ENCODE measurements around the gene PHKB. TPM values are rescaled to one million over a fixed set of nuclear protein-coding genes. Genes with fewer than 3 reads are reported as not detected.

The PHKB gene
- total RNA-seq, 4 donors from 2014 or later, result 74.1 to 126 (median 101) TPM

DNA sequence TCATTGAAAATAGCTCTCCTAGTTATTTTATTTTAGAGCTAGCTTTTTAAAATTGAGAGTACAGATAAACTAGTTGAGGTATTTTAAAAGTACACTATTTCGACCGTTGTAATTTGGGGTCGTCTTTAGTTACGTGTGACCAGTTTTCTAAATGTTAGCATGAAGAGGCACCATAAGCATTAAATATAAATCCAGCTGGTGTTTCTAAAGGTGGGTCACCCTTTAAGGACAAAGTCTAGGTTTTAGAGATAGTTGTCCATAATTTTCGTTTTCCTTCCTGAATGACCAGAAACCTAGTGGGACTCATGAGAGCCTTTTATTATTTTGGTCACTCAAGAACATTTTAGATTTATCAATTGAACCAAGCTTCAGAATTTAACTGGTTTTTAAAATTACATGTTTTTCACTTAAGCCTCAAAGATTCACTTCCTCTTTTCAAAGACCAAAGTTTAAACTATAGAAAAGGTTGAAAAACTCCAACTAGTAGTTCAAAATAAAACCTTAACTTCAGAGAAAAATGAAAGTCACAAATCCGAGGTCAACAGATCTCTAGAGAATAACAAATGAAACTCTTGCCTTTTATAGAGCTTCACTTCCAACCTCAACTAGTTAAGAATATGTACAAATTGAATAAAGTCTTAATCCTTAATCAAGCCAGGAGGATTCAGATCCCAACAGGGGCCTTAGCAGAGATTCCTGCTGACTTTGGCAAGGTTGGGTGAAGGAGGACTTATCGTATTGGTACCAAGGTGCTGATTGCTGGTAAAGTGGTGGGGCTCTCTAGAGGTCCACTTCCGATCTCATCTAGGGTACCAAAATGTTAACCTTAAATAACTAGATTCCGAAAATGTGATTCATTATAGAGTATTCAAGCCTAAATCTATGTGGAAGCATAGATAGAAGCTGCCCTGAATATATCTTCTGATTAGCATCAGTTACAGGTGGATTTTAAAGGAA lies 32.5 kb downstream of the PHKB start:
- Histone ChIP-seq H3K9me3 (peaks cover 11 to 18% of the 10 kb centered on the region in 2 donors), H3K36me3 (peaks cover 0 to 9% (median 0%) of the 10 kb centered on the region in 4 donors), H3K27ac (peak overlapping the region; percentile 61 to 75 (median 70)), H3K4me1 (peaks cover 3 to 29% (median 11%) of the 10 kb centered on the region in 4 donors), H3K27me3 (no peaks in the 10 kb centered on the region), H3K4me3 (peak overlapping the region in 1 of 4 donors; percentile 10)
- TF ChIP-seq POLR2A (IDR thresholded peaks at IDR 0.05) (no peak), POLR2AphosphoS5 (IDR thresholded peaks at IDR 0.05) (no peak), EP300 (IDR thresholded peaks at IDR 0.05; ENCODE audit: low read depth) (no peak)
- TF ChIP-seq, protein P1, sequence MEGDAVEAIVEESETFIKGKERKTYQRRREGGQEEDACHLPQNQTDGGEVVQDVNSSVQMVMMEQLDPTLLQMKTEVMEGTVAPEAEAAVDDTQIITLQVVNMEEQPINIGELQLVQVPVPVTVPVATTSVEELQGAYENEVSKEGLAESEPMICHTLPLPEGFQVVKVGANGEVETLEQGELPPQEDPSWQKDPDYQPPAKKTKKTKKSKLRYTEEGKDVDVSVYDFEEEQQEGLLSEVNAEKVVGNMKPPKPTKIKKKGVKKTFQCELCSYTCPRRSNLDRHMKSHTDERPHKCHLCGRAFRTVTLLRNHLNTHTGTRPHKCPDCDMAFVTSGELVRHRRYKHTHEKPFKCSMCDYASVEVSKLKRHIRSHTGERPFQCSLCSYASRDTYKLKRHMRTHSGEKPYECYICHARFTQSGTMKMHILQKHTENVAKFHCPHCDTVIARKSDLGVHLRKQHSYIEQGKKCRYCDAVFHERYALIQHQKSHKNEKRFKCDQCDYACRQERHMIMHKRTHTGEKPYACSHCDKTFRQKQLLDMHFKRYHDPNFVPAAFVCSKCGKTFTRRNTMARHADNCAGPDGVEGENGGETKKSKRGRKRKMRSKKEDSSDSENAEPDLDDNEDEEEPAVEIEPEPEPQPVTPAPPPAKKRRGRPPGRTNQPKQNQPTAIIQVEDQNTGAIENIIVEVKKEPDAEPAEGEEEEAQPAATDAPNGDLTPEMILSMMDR (IDR thresholded peaks at IDR 0.05), result no peak
- in situ Hi-C loops (cut with MboI; ENCODE audit: low pct_ligation_motif_present in 1 of 4, low pct_unique_long_range_greater_than_20kb in 1 of 4, low sequenced_read_pairs in 3 of 4) (no loop called here), intact Hi-C loops (cut with DNase I; ENCODE audit: low total_unique reads) (no loop called here)
- no peak for DNase-seq
- 68 to 74% methylated on average over 8 to 9 of the region's 9 CpGs for WGBS, 2 donors (ENCODE audit: low coverage in 1 of 2)

DNA sequence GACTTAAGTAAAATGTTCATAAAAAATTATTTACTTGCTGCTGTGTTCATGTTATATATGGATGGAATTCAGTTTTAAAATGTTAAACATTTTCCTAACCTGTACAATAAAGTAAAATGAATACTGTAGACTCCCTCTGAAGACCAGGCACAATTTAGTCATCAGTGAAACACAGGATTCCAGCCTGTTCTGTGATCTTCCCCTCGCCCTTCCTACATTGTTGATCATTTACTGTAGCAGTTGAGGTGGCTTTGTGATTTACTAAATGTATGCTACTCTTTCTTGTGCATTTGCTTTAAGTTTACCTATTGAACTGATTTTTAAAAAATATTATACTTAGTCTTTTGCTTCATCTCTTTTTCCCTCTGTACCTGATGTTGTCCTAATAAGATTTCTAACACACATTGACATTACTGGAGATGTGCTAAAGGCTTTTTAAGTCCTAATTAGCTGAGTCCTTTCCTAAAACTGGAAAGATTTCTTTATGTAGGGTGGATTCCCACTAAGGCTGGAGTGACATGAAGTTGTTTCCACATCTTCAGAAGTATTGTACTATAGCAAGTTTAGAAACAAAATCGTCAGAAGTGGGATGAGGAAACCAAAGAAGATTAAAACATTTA lies 38.1 kb downstream of the PHKB start:
- intact Hi-C loops (cut with DNase I; ENCODE audit: low total_unique reads), result no loop called here
- Histone ChIP-seq H3K27ac (no peak overlapping the region), H3K36me3 (peaks cover 0 to 49% (median 13%) of the 10 kb centered on the region in 4 donors), H3K27me3 (no peaks in the 10 kb centered on the region), H3K9me3 (no peaks in the 10 kb centered on the region), H3K4me1 (peaks cover 0 to 6% (median 4%) of the 10 kb centered on the region in 4 donors), H3K4me3 (no peak overlapping the region)
- in situ Hi-C loops (cut with MboI; ENCODE audit: low pct_ligation_motif_present in 1 of 4, low pct_unique_long_range_greater_than_20kb in 1 of 4, low sequenced_read_pairs in 3 of 4), result no loop called here
- TF ChIP-seq, protein P1 (IDR thresholded peaks at IDR 0.05), result no peak
- DNase-seq, result no peak
- 83 to 96% methylated on average over 1 to 2 of the region's 2 CpGs for WGBS, 2 donors (ENCODE audit: low coverage in 1 of 2)

DNA sequence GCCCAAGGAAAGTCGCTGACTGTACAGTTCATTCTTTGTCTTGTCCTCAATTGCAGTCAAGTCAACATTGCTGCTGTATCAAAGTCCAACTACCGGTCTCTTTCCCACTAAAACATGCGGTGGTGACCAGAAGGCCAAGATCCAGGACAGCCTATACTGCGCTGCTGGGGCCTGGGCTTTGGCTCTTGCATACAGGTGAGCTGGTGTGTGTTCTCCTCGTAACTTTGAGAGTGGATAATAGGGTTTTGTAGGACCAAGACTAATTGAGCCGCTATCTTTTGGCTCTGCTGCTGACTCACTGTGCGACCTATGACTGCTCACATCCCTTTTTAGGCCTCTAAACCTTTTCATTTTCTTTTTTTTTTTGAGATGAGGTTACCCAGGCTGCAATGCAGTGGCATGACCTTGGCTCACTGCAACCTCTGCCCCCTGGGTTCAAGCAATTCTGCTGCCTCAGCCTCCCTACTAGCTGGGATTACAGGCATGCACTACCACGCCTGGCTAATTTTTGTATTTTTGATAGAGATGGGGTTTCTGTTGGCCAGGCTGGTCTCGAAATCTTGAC lies 38.7 kb downstream of the PHKB start:
- 88 to 97% methylated on average over 6 to 9 of the region's 9 CpGs for WGBS, 2 donors (ENCODE audit: low coverage in 1 of 2)
- in situ Hi-C loops (cut with MboI; ENCODE audit: low pct_ligation_motif_present in 1 of 4, low pct_unique_long_range_greater_than_20kb in 1 of 4, low sequenced_read_pairs in 3 of 4), result no loop called here
- no peak for DNase-seq

GRCh38 chr16:47503936-47504335 lies 42.8 kb downstream of the PHKB start:
- Histone ChIP-seq H3K4me3 (no peak overlapping the region), H3K4me1 (no peaks in the 10 kb centered on the region), H3K27ac (no peak overlapping the region), H3K36me3 (peaks cover 0 to 38% (median 13%) of the 10 kb centered on the region in 4 donors), H3K9me3 (no peaks in the 10 kb centered on the region), H3K27me3 (no peaks in the 10 kb centered on the region)
- in situ Hi-C loops (cut with MboI; ENCODE audit: low pct_ligation_motif_present in 1 of 4, low pct_unique_long_range_greater_than_20kb in 1 of 4, low sequenced_read_pairs in 3 of 4), result no loop called here
- WGBS, 2 donors (ENCODE audit: low coverage in 1 of 2), result 83 to 85% methylated on average over 1 of the region's 1 CpG
- TF ChIP-seq, protein P1 (IDR thresholded peaks at IDR 0.05), result no peak
- TF ChIP-seq EP300 (IDR thresholded peaks at IDR 0.05; ENCODE audit: low read depth) (no peak), POLR2AphosphoS5 (IDR thresholded peaks at IDR 0.05) (no peak), POLR2A (IDR thresholded peaks at IDR 0.05) (no peak)
- intact Hi-C loops (cut with DNase I; ENCODE audit: low total_unique reads), result loop anchor here (1.0 kb wide), 1 partner anchor 23 kb away; no protein-coding TSS in a partner anchor
- no peak for DNase-seq

More for the DNA sequence above, 38.7 kb downstream of the PHKB start:
- TF ChIP-seq POLR2AphosphoS5 (IDR thresholded peaks at IDR 0.05) (no peak), POLR2A (IDR thresholded peaks at IDR 0.05) (no peak), EP300 (IDR thresholded peaks at IDR 0.05; ENCODE audit: low read depth) (no peak)
- intact Hi-C loops (cut with DNase I; ENCODE audit: low total_unique reads), result no loop called here
- no peaks in the 10 kb centered on the region for H3K9me3 ChIP-seq
- peaks cover 0 to 49% (median 13%) of the 10 kb centered on the region in 4 donors for H3K36me3 ChIP-seq
- H3K4me1 ChIP-seq, result peaks cover 0 to 1% (median 0%) of the 10 kb centered on the region in 4 donors
- H3K4me3 ChIP-seq, result no peak overlapping the region
- no peaks in the 10 kb centered on the region for H3K27me3 ChIP-seq
- H3K27ac ChIP-seq, result no peak overlapping the region
